Measurements from ENCODE around the gene AKAP13. TPM values are rescaled to one million over a fixed set of nuclear protein-coding genes. Genes with fewer than 3 reads are reported as not detected.

The AKAP13 gene
- total and polyA plus RNA-seq, 2 of the 8 experiments (the other 6 are each of a cell fraction or from before 2014, with no cell fraction given): 14.0 to 46.2 TPM

DNA sequence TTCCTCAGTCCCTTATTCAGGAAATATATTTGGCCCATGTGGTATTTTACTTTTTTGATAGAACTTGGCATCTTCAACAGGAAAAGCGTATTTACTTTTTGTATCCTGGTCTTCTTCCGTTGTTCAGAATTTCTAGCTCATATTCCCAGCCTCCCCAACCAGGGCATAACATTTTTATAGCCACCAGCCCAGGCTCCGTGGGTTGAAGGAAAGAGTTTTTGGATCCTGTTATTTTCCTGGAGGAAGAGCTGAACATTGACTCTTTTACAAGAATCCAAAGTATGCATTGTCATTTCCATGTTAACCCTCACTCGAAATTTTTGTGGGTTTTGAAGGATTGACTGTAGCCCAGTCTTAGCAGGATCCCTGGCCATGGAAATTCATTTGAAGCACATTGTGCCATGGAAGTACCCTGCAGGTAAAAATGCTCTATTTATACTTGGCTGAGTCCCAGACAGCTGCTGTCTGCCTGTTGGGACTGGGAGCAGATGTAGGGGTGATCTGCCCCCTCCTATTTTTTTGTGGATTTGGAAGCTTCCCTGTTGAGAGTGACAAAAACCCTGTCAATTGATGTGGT is 98.8 kb downstream of the AKAP13 start:
- POLR2A ChIA-PET (ENCODE audit: partially characterized antibody): no interaction called here

More for the DNA sequence above, 98.8 kb downstream of the AKAP13 start:
- no peak overlapping the region for H3K23ac ChIP-seq (ENCODE audit: insufficient read length)
- no peaks in the 10 kb centered on the region for H3K36me3 ChIP-seq (ENCODE audit: control insufficient read depth in 2 of 4, insufficient read depth in 4 of 4, low read length in 3 of 4)
- CTCF ChIA-PET (ENCODE audit: partially characterized antibody): interaction anchor here (0.8 kb wide), 1 partner anchor 149 kb away, joined by 3 read pairs; no protein-coding TSS in a partner anchor
- H3K56ac ChIP-seq (replicated peaks; ENCODE audit: insufficient read length, low read depth, low read length): no peak overlapping the region
- peaks cover 0 to 78% of the 10 kb centered on the region in 2 experiments; a peak in 3 of 4 replicates for H3K79me2 ChIP-seq (ENCODE audit: control insufficient read depth in 1 of 2, insufficient read depth in 2 of 2, low read length in 2 of 2)
- H3K9ac ChIP-seq (replicated peaks in 1 of 4; ENCODE audit: extremely low read depth in 1 of 4, low read depth in 3 of 4, low read length in 3 of 4): no peak overlapping the region
- FAIRE-seq (no peak), DNase-seq (ENCODE audit: low read depth in 1 of 2, low spot score in 2 of 2) (peak in 1 of 2 experiments; percentile 3)
- H2BK5ac ChIP-seq (ENCODE audit: low read depth, low read length): no peak overlapping the region
- H3K14ac ChIP-seq (ENCODE audit: insufficient read length): no peak overlapping the region
- no peak overlapping the region for H3K27ac ChIP-seq (ENCODE audit: low read depth, low read length)
- no peak overlapping the region for H3K18ac ChIP-seq (ENCODE audit: extremely low read depth, low read length)
- no peak overlapping the region for H4K8ac ChIP-seq (ENCODE audit: extremely low read depth, insufficient read depth, low read length)
- no peak overlapping the region for H3K4ac ChIP-seq (replicated peaks; ENCODE audit: insufficient read length, low read depth, low read length)
- TF ChIP-seq EZH2 (IDR thresholded peaks at IDR 0.05; ENCODE audit: low read depth, low read length, severe bottlenecking) (no peak), SIN3A (conservative IDR thresholded peaks at IDR 0.05 in 1 of 2, IDR thresholded peaks at IDR 0.05 in 1 of 2; ENCODE audit: low read depth in 1 of 2, low read length in 2 of 2) (0 out of 4 replicates have a peak, but pooled peaks of 1 of the 2 experiments have one; percentile 43)
- H4K91ac ChIP-seq (replicated peaks; ENCODE audit: insufficient read length, low read length): no peak overlapping the region
- H3K9me3 ChIP-seq (ENCODE audit: insufficient read depth in 2 of 2, low read depth in 1 of 2, low read length in 1 of 2): no peaks in the 10 kb centered on the region
- H2AK5ac ChIP-seq (ENCODE audit: low read depth, low read length): no peak overlapping the region
- H2BK20ac ChIP-seq (ENCODE audit: low read length): no peak overlapping the region
- H4K20me1 ChIP-seq (replicated peaks in 1 of 2; ENCODE audit: control insufficient read depth in 1 of 2, insufficient read depth in 2 of 2, low read length in 2 of 2): peaks cover 8 to 9% of the 10 kb centered on the region in 2 experiments
- peaks cover 0 to 11% (median 6%) of the 10 kb centered on the region in 4 experiments; a peak in 5 of 7 replicates for H3K4me1 ChIP-seq (replicated peaks in 1 of 4; ENCODE audit: control insufficient read depth in 3 of 4, insufficient read depth in 4 of 4, low read length in 3 of 4)
- H4K5ac ChIP-seq (ENCODE audit: insufficient read length, low read depth, low read length): no peak overlapping the region
- no peak overlapping the region for H3K4me3 ChIP-seq (ENCODE audit: extremely low read depth in 1 of 4, insufficient read depth in 2 of 4, low read depth in 3 of 4, low read length in 4 of 4)
- peaks cover 6% of the 10 kb centered on the region for H3K79me1 ChIP-seq (ENCODE audit: low read depth, low read length)
- no peaks in the 10 kb centered on the region for H3K27me3 ChIP-seq (replicated peaks in 1 of 4; ENCODE audit: control insufficient read depth in 3 of 4, extremely low read depth in 1 of 4, insufficient read depth in 3 of 4, low read length in 3 of 4)
- no peaks in the 10 kb centered on the region for H3K23me2 ChIP-seq (ENCODE audit: low read depth, low read length)
- peak overlapping the region in 1 of 2 experiments; percentile 44; a peak in 1 of 4 replicates for H3K4me2 ChIP-seq (ENCODE audit: insufficient read depth in 1 of 2, low read depth in 2 of 2, low read length in 2 of 2)
- no peak overlapping the region for H2BK15ac ChIP-seq (ENCODE audit: low read length)
- H2BK12ac ChIP-seq (ENCODE audit: low read depth, low read length): no peak overlapping the region
- no peak overlapping the region for H2AFZ ChIP-seq (ENCODE audit: low read length)
- 68% methylated on average over 4 of the region's 4 CpGs; no CpG with 5 or more reads in 1 of the 2 experiments for WGBS, 2 experiments (ENCODE audit: extremely low coverage in 1 of 2, insufficient coverage in 1 of 2, insufficient read length in 1 of 2, insufficient replicate concordance in 2 of 2, low coverage in 1 of 2, low lambda C conversion rate in 2 of 2, missing lambda C conversion rate in 1 of 2)
- H2BK120ac ChIP-seq (replicated peaks; ENCODE audit: low read depth, low read length): no peak overlapping the region

Data from H1 (cell line).